Coronary artery (tissue), 2 donors: ENCODE results near the gene CFAP20DC.

Experiments used
- DNase-seq: peaks from one replicate; pipeline ENCODE4 v3.0.0-alpha.2; 2017; ENCODE audit warnings: low spot score
- H3K27ac ChIP-seq, 2 donors: fragments of 200-600 bp; sonication (generic); one replicate each; pipeline ENCODE4 v1.5.1; 2016 to 2019
- H3K4me3 ChIP-seq: fragments of 200-600 bp; sonication (generic); 2 replicates; pipeline ENCODE4 v1.5.1; 2016; ENCODE audit warnings: mild to moderate bottlenecking, moderate library complexity
- CTCF ChIP-seq: fragments of 200-600 bp; sonication (generic); IDR thresholded peaks from one replicate; pipeline ENCODE4 v1.5.1; 2019; ENCODE audit warnings: antibody characterized with exemption

CFAP20DC gene

DNA sequence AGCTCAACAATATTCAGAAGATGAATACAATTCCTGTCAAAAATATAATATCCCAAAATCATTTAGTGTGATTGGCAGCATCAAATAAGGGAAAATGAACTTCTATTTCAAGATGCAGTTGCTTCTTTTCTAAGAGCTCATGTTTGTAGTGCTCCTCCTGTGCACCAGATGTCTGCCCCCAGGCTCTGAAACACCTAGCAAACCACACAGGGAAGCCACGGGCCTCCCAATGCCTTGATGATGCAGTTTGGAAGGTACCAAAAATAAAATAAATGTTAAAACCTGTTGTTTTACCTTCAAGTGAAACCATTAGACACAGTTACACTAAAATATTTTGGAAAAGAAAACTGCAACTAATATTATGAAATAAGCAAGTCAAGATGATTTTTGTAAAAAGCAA, 22.2 kb downstream of the CFAP20DC start:
- H3K27ac ChIP-seq: no peak overlapping the region
- no peak overlapping the region for H3K4me3 ChIP-seq
- no peak for TF ChIP-seq CTCF
- DNase-seq: no peak

DNA sequence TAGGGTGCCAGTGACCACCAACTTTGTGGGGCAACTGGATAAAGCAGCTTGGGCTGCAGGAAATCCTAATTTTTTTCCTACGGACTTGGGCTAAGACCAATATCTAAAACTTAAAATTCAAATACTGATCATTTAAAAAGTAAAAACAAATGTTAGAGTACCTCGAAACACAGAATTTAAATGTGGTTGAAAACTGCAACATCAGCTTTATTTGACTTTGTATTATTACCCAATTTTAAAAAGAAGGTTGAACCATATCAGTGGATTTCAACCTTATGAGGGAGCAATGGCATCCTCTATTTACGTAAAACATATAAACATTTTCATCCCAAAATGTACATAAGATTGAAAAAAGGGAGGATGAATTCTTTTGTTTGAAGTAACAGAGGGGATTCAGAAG, 26.2 kb downstream of the CFAP20DC start:
- Histone ChIP-seq H3K27ac (no peak overlapping the region), H3K4me3 (no peak overlapping the region)
- TF ChIP-seq CTCF: no peak
- DNase-seq: no peak

DNA sequence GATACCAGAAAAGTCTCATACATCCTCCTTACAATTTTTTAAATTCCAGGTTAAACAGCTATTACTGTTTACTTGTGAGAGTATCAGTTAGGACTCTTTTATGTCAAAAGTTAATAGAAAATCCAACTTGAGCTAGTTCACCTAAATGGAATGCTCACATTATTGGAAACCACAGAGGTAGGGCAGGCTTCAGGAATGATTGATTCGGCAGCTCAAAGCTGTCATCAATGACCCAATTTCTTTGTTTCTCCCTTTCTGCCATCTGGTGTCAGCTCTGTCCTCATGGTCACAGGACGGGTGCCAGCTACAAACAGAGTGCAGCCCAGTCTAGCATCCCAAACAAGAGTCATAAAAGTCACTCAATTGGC, 32.2 kb downstream of the CFAP20DC start:
- TF ChIP-seq CTCF: no peak
- no peak for DNase-seq
- H3K27ac ChIP-seq: no peak overlapping the region
- H3K4me3 ChIP-seq: no peak overlapping the region

DNA sequence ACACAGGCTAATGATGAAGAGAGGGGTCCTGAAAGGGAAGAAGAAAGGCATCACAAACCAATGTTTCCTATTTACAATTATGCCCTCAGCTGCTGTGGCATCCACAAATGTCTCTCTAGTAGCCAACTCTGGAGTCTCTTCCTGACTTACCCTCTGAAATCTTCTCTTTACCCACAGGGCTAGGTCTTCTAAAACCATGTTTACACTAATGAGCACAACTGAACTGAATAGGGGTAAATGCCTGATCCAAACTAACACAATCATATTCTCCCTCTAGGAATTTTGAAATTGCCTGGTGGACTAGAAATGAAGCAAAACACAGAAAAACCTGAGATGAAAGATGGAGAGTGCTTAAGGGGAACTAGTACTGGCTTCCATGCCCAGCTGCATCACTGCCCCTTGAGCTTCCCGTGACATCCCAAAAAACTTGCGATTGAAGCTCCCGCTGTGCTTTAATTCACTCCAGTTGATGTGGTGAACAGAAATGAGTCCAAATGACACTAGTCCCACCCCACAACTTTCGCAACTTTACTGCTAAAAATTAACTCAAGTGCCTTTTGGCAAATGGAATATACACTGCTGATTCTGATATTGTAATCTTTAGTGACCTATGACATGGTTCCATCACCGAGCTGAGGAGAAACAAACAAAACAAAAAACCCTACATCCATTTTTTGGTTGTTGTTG, 32.8 kb downstream of the CFAP20DC start:
- Histone ChIP-seq H3K4me3 (no peak overlapping the region), H3K27ac (no peak overlapping the region)
- TF ChIP-seq CTCF: no peak
- no peak for DNase-seq

DNA sequence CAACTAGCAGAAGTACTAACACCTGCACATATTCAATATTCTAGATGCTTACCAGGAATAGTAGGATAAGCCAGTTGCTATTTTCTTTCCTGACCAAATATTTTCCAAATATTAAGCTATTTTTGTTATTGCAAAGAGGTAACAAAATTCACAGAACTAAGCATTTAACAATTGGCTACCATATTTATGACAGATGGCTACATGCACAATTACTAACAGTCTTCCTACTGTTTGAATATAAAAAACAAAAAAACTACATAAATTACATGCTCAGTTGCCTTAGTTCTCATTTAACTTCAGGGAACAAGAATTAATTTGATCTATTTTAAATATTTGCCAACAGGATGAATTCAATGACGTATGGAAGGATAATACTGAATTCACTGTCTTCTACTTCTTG, 36.2 kb downstream of the CFAP20DC start:
- H3K4me3 ChIP-seq: no peak overlapping the region
- no peak overlapping the region for H3K27ac ChIP-seq
- no peak for TF ChIP-seq CTCF
- DNase-seq: no peak

- no peak for TF ChIP-seq CTCF
- no peak overlapping the region for H3K27ac ChIP-seq
- no peak for DNase-seq
These were observed 42.9 kb downstream of the CFAP20DC start for GRCh38 chr3:59006634-59007517.

DNA sequence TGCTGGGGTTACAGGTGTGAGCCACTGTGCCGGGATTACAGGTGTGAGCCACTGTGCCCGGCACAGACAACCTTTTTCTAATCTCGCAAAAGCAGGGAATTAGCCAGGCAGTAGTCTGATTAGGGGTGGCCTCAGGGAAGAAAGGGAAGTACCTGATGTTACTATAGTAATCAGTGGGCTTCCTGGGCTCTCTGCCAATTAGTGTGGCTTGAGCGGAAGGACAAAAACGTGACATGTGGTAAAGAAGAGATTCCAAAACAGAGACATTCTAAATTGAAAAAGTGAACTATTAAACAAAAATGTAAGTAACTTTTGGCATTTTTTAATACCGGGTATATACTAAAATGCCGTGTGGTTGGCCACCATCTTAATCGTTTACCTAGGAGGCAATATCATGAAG, 48.1 kb downstream of the CFAP20DC start:
- no peak for TF ChIP-seq CTCF
- DNase-seq: no peak
- Histone ChIP-seq H3K27ac (no peak overlapping the region), H3K4me3 (no peak overlapping the region)

More at GRCh38 chr3:59006634-59007517, 42.9 kb downstream of the CFAP20DC start:
- no peak overlapping the region for H3K4me3 ChIP-seq
